Caki2 (cell line): ENCODE data around the gene GATC. TPM values are rescaled to one million over a fixed set of nuclear protein-coding genes. Genes with fewer than 3 reads are reported as not detected.

Experiments
- DNase-seq: peaks from one replicate; pipeline ENCODE4 v3.0.0-alpha.2; 2015; ENCODE audit warnings: low read depth
- in situ Hi-C: cut with HindIII; loops from 2 replicates; pipeline ENCODE4 v1.10.0; 2016; ENCODE audit warnings: low sequenced_read_pairs, low pct_unique_long_range_greater_than_20kb, mixed read lengths
- total RNA-seq: library from RNA; depleted of rRNA; stranded (reverse); fragments of >200 nt; shearing (Covaris generic); gene quantifications from 2 replicates; pipeline ENCODE4 v1.2.3, GENCODE V29; 2014; ENCODE audit warnings: low replicate concordance; rRNA removed

Gene GATC
- 24.9 and 36.8 TPM in 2 replicates for total RNA-seq

GRCh38 chr12:120445911-120446843 lies at the start of gene GATC, which contains the start of gene TRIAP1:
TSS of gene GATC (plus strand) at chr12:120446444. CDS start at chr12:120446481, 37 bp downstream.
TSS of gene TRIAP1 (minus strand) at chr12:120446384. CDS start at chr12:120446372, 12 bp downstream.
- in situ Hi-C loops: no loop called here
- DNase-seq: peak; percentile 86

- no peak for DNase-seq
- in situ Hi-C loops: no loop called here
Measured at GRCh38 chr12:120397824-120398540, 48.3 kb upstream of the GATC start.

GRCh38 chr12:120399531-120399930 lies 46.7 kb upstream of the GATC start:
- DNase-seq: no peak
- in situ Hi-C loops: no loop called here

- no peak for DNase-seq
- in situ Hi-C loops: no loop called here
Measured at GRCh38 chr12:120402217-120402616, 44.0 kb upstream of the GATC start.

GRCh38 chr12:120403869-120404268 lies 42.4 kb upstream of the GATC start:
- in situ Hi-C loops: no loop called here
- DNase-seq: no peak

GRCh38 chr12:120404271-120404670 lies 42.0 kb upstream of the GATC start:
- in situ Hi-C loops: no loop called here
- no peak for DNase-seq

- in situ Hi-C loops: no loop called here
- no peak for DNase-seq
Measured at GRCh38 chr12:120406069-120406468, 40.2 kb upstream of the GATC start.

- no peak for DNase-seq
- in situ Hi-C loops: no loop called here
Measured at GRCh38 chr12:120406553-120406952, 39.7 kb upstream of the GATC start.

GRCh38 chr12:120408771-120409170 lies 37.5 kb upstream of the GATC start:
- in situ Hi-C loops: no loop called here
- no peak for DNase-seq

GRCh38 chr12:120412421-120412820 lies 33.8 kb upstream of the GATC start:
- in situ Hi-C loops: no loop called here
- no peak for DNase-seq

GRCh38 chr12:120413901-120414695 lies 32.1 kb upstream of the GATC start:
- in situ Hi-C loops: no loop called here
- no peak for DNase-seq

GRCh38 chr12:120416490-120417216 lies 29.6 kb upstream of the GATC start:
- DNase-seq: no peak
- in situ Hi-C loops: no loop called here

GRCh38 chr12:120417917-120418580 lies 28.2 kb upstream of the GATC start:
- in situ Hi-C loops: no loop called here

GRCh38 chr12:120421701-120422100 lies 24.5 kb upstream of the GATC start:
- in situ Hi-C loops: no loop called here
- no peak for DNase-seq

More at GRCh38 chr12:120417917-120418580, 28.2 kb upstream of the GATC start:
- no peak for DNase-seq

GRCh38 chr12:120422892-120423456 lies 23.3 kb upstream of the GATC start:
- in situ Hi-C loops: no loop called here

GRCh38 chr12:120425797-120426196 lies 20.4 kb upstream of the GATC start:
- in situ Hi-C loops: no loop called here
- no peak for DNase-seq

More at GRCh38 chr12:120422892-120423456, 23.3 kb upstream of the GATC start:
- DNase-seq: no peak
